ENCODE measurements around the gene KIF20B. TPM values are rescaled to one million over a fixed set of nuclear protein-coding genes. Genes with fewer than 3 reads are reported as not detected.

KIF20B gene
- total RNA-seq, result 1 to 10 TPM; 1.0 to 6.7 (median 4.1) TPM

GRCh38 chr10:89701242-89702120 lies at the start of gene KIF20B:
TSS of gene KIF20B (plus strand) at chr10:89701590. CDS start at chr10:89705295, 3,705 bp downstream.
- Histone ChIP-seq H3K4me3 (peak within 1 kb of the TSS; percentile 53 to 70 (median 67)), H3K9me3 (no peaks in the 10 kb centered on the region), H3K27me3 (no peaks in the 10 kb centered on the region), H3K4me1 (peaks cover 7 to 9% (median 8%) of the 10 kb centered on the region in 4 donors), H3K27ac (peak within 1 kb of the TSS; percentile 79 to 93 (median 85)), H3K36me3 (no peaks in the 10 kb centered on the region)
- TF ChIP-seq CTCF (IDR thresholded peaks at IDR 0.05) (peak; percentile 19 to 80 (median 44)), POLR2AphosphoS5 (IDR thresholded peaks at IDR 0.05) (peak; percentile 39 to 64), POLR2A (IDR thresholded peaks at IDR 0.05) (peak in 2 of 4 donors; percentile 65 to 73), EP300 (IDR thresholded peaks at IDR 0.05) (no peak)
- ATAC-seq (ENCODE audit: low FRiP score in 2 of 2) (peak; percentile 100), DNase-seq (peak; percentile 97)
- WGBS, 2 donors, result 0 to 1% methylated on average over 45 to 48 of the region's 48 CpGs

GRCh38 chr10:89651916-89652573 lies 49.3 kb upstream of the KIF20B start:
- ATAC-seq (ENCODE audit: low FRiP score in 2 of 2) (no peak), DNase-seq (no peak)
- WGBS, 2 donors, result 68 to 72% methylated on average over 3 of the region's 3 CpGs
- no peaks in the 10 kb centered on the region for H3K4me1 ChIP-seq
- no peak for TF ChIP-seq EP300 (IDR thresholded peaks at IDR 0.05)
- no peak for TF ChIP-seq POLR2A (IDR thresholded peaks at IDR 0.05)
- TF ChIP-seq POLR2AphosphoS5 (IDR thresholded peaks at IDR 0.05), result no peak
- no peak for TF ChIP-seq CTCF (IDR thresholded peaks at IDR 0.05)
- H3K4me3 ChIP-seq, result no peak overlapping the region
- no peak overlapping the region for H3K27ac ChIP-seq
- H3K27me3 ChIP-seq, result no peaks in the 10 kb centered on the region
- H3K9me3 ChIP-seq, result no peaks in the 10 kb centered on the region
- H3K36me3 ChIP-seq, result no peaks in the 10 kb centered on the region

GRCh38 chr10:89652806-89653370 lies 48.5 kb upstream of the KIF20B start:
- Histone ChIP-seq H3K9me3 (no peaks in the 10 kb centered on the region), H3K27ac (no peak overlapping the region), H3K27me3 (no peaks in the 10 kb centered on the region), H3K4me1 (no peaks in the 10 kb centered on the region), H3K36me3 (no peaks in the 10 kb centered on the region), H3K4me3 (no peak overlapping the region)
- ATAC-seq (ENCODE audit: low FRiP score in 2 of 2), result no peak
- DNase-seq, result no peak
- WGBS, 2 donors, result 98 to 100% methylated on average over 3 of the region's 3 CpGs
- no peak for TF ChIP-seq POLR2A (IDR thresholded peaks at IDR 0.05)
- TF ChIP-seq CTCF (IDR thresholded peaks at IDR 0.05), result no peak
- no peak for TF ChIP-seq POLR2AphosphoS5 (IDR thresholded peaks at IDR 0.05)
- no peak for TF ChIP-seq EP300 (IDR thresholded peaks at IDR 0.05)

GRCh38 chr10:89653410-89653869 lies 48.0 kb upstream of the KIF20B start:
- Histone ChIP-seq H3K4me3 (no peak overlapping the region), H3K27me3 (no peaks in the 10 kb centered on the region)
- TF ChIP-seq CTCF (IDR thresholded peaks at IDR 0.05) (no peak), EP300 (IDR thresholded peaks at IDR 0.05) (no peak), POLR2AphosphoS5 (IDR thresholded peaks at IDR 0.05) (no peak), POLR2A (IDR thresholded peaks at IDR 0.05) (no peak)

More at GRCh38 chr10:89653410-89653869, 48.0 kb upstream of the KIF20B start:
- no peak for DNase-seq
- Histone ChIP-seq H3K9me3 (no peaks in the 10 kb centered on the region), H3K27ac (no peak overlapping the region), H3K4me1 (no peaks in the 10 kb centered on the region), H3K36me3 (no peaks in the 10 kb centered on the region)
- 60 to 66% methylated on average over 6 of the region's 6 CpGs for WGBS, 2 donors
- no peak for ATAC-seq (ENCODE audit: low FRiP score in 2 of 2)
